SK-N-SH treated with all-trans-retinoic acid at 6 μM for 48 hours (cell line): ENCODE results near the gene MUSK.

Experiments used
- ARNTL ChIP-seq: fragments of 450-650 bp; formaldehyde crosslinking; IDR thresholded peaks from 2 replicates; pipeline ENCODE4 v1.5.0; 2020; ENCODE audit warnings: low read depth, mild to moderate bottlenecking, moderate library complexity, borderline replicate concordance
- ZNF70 ChIP-seq: fragments of 450-650 bp; formaldehyde crosslinking; IDR thresholded peaks from 2 replicates; pipeline ENCODE4 v1.5.0; 2020; ENCODE audit warnings: mild to moderate bottlenecking, moderate library complexity
- ZNF8 ChIP-seq: fragments of 450-650 bp; formaldehyde crosslinking; IDR thresholded peaks from 2 replicates; pipeline ENCODE4 v1.5.0; 2020; ENCODE audit warnings: mild to moderate bottlenecking, moderate library complexity
- TF ChIP-seq, protein P1 (sequence below): fragments of 250-450 bp; sonication (Bioruptor Pico); IDR thresholded peaks from 2 replicates; pipeline ENCODE4 v1.5.1; 2020; ENCODE audit warnings: low read depth, mild to moderate bottlenecking, moderate library complexity

DNA sequence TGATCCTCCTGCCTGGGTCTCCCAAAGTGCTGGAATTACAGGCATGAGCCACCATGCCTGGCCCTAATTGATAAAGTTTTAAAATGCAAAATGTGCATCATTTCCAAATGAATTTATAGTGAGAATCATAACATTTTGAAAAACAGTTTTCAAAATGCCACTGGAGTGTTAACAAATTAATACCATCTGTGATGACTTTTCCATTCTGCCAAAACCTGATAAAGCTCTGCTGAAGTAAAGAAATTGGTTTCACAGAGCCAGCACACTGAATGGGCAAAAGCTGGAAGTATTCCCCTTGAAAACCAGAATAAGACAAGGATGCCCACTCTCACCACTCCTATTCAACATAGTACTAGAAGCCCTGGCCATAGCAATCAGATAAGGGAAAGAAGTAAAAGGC is 89.6 kb downstream of the MUSK start:
- TF ChIP-seq ARNTL (no peak), ZNF70 (CRISPR knock-in tag) (no peak), ZNF8 (CRISPR knock-in tag) (no peak)
- TF ChIP-seq, protein P1, sequence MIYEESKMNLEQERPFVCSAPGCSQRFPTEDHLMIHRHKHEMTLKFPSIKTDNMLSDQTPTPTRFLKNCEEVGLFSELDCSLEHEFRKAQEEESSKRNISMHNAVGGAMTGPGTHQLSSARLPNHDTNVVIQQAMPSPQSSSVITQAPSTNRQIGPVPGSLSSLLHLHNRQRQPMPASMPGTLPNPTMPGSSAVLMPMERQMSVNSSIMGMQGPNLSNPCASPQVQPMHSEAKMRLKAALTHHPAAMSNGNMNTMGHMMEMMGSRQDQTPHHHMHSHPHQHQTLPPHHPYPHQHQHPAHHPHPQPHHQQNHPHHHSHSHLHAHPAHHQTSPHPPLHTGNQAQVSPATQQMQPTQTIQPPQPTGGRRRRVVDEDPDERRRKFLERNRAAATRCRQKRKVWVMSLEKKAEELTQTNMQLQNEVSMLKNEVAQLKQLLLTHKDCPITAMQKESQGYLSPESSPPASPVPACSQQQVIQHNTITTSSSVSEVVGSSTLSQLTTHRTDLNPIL (CRISPR knock-in tag) = no peak
